Astrocyte (in vitro differentiated cells and primary cell): ENCODE results near the gene NPPB. TPM values are rescaled to one million over a fixed set of nuclear protein-coding genes. Genes with fewer than 3 reads are reported as not detected.

Experiments used
- DNase-seq: peaks from one replicate; pipeline ENCODE4 v3.0.0-alpha.2; 2010; ENCODE audit warnings: low read depth
- FAIRE-seq: peaks from 2 replicates; lab custom pipeline; 2011; peaks lifted over from hg19 to GRCh38; lab: Jason Lieb, UNC
- H2AFZ ChIP-seq: 2 replicates; pipeline ENCODE4 v1.6.0; 2012; ENCODE audit warnings: low read depth, low read length, inconsistent platforms
- H3K27ac ChIP-seq: 2 replicates; pipeline ENCODE4 v1.5.1; 2011; ENCODE audit warnings: low read depth, low read length, inconsistent platforms
- H3K27me3 ChIP-seq: 2 replicates; pipeline ENCODE4 v1.6.0; 2011; ENCODE audit warnings: low read length, inconsistent platforms; ENCODE audit not compliant: insufficient read depth
- H3K36me3 ChIP-seq: 2 replicates; pipeline ENCODE4 v1.5.1; 2011; ENCODE audit warnings: low read length, inconsistent platforms; ENCODE audit not compliant: insufficient read depth
- H3K4me1 ChIP-seq: 2 replicates; pipeline ENCODE4 v1.5.1; 2011; ENCODE audit warnings: low read length, inconsistent platforms; ENCODE audit not compliant: insufficient read depth
- H3K4me2 ChIP-seq: 2 replicates; pipeline ENCODE4 v1.6.0; 2012; ENCODE audit warnings: low read length, inconsistent platforms
- H3K4me3 ChIP-seq: 2 replicates; pipeline ENCODE4 v1.5.1; 2011; ENCODE audit warnings: low read depth, mild to moderate bottlenecking, low read length, inconsistent platforms; ENCODE audit not compliant: insufficient read depth
- H3K79me2 ChIP-seq: 2 replicates; pipeline ENCODE4 v1.6.0; 2012; ENCODE audit warnings: mild to moderate bottlenecking, low read length, inconsistent platforms; ENCODE audit not compliant: insufficient read depth
- H3K9ac ChIP-seq: 2 replicates; pipeline ENCODE4 v1.6.0; 2012; ENCODE audit warnings: mild to moderate bottlenecking, low read length, inconsistent platforms
- H3K9me3 ChIP-seq: 2 replicates; pipeline ENCODE4 v1.5.1; 2012; ENCODE audit warnings: low read depth, mild to moderate bottlenecking, low read length, inconsistent platforms; ENCODE audit not compliant: insufficient read depth
- H4K20me1 ChIP-seq: 2 replicates; pipeline ENCODE4 v1.6.0; 2012; ENCODE audit warnings: low read length, inconsistent platforms; ENCODE audit not compliant: insufficient read depth
- H3K27ac Mint-ChIP-seq: one replicate; pipeline ENCODE4 v1.8.0; 2021; ENCODE audit warnings: mild to moderate bottlenecking, mixed read lengths; ENCODE audit not compliant: unreplicated experiment
- H3K27me3 Mint-ChIP-seq: one replicate; pipeline ENCODE4 v1.8.0; 2021; ENCODE audit warnings: low read depth, mixed read lengths; ENCODE audit not compliant: unreplicated experiment
- H3K36me3 Mint-ChIP-seq: one replicate; pipeline ENCODE4 v1.8.0; 2021; ENCODE audit warnings: low read depth, mixed read lengths; ENCODE audit not compliant: unreplicated experiment
- H3K4me1 Mint-ChIP-seq: one replicate; pipeline ENCODE4 v1.8.0; 2021; ENCODE audit warnings: low read depth, mixed read lengths; ENCODE audit not compliant: unreplicated experiment
- H3K4me3 Mint-ChIP-seq: one replicate; pipeline ENCODE4 v1.8.0; 2021; ENCODE audit warnings: mild to moderate bottlenecking, moderate library complexity, mixed read lengths; ENCODE audit not compliant: unreplicated experiment
- H3K9me3 Mint-ChIP-seq: one replicate; pipeline ENCODE4 v1.8.0; 2021; ENCODE audit warnings: mild to moderate bottlenecking, mixed read lengths; ENCODE audit not compliant: unreplicated experiment
- CTCF ChIP-seq: IDR thresholded peaks from 2 replicates; pipeline ENCODE4 v1.5.1; 2011; ENCODE audit warnings: low read depth, mild to moderate bottlenecking, inconsistent platforms, low read length, moderate library complexity; ENCODE audit not compliant: insufficient read depth
- EZH2 ChIP-seq: IDR thresholded peaks from 2 replicates; pipeline ENCODE4 v1.6.1; 2012; ENCODE audit warnings: mild to moderate bottlenecking, low read length, inconsistent platforms; ENCODE audit not compliant: insufficient read depth
- total RNA-seq: library from RNA; stranded (reverse); gene quantifications from 2 replicates; pipeline ENCODE4 v1.2.1, GENCODE V29; 2021

The NPPB gene
- total RNA-seq, 1 donor from 2014 or later = 449 TPM

- no peaks in the 10 kb centered on the region for H3K27me3 ChIP-seq
- H3K79me2 ChIP-seq = no peaks in the 10 kb centered on the region
- H3K4me2 ChIP-seq = no peak overlapping the region
- H3K27ac Mint-ChIP-seq = no peak overlapping the region
- H3K36me3 ChIP-seq = peaks cover 38% of the 10 kb centered on the region
- H3K4me1 ChIP-seq = no peaks in the 10 kb centered on the region
- H3K4me1 Mint-ChIP-seq = peaks cover 10% of the 10 kb centered on the region
- no peak overlapping the region for H3K27ac ChIP-seq
- H3K4me3 Mint-ChIP-seq = no peak overlapping the region
- no peaks in the 10 kb centered on the region for H3K27me3 Mint-ChIP-seq
- TF ChIP-seq EZH2 (no peak), CTCF (no peak)
- no peaks in the 10 kb centered on the region for H3K9me3 Mint-ChIP-seq
- peaks cover 72% of the 10 kb centered on the region for H4K20me1 ChIP-seq
- H3K9ac ChIP-seq = no peak overlapping the region
- H2AFZ ChIP-seq = no peak overlapping the region
- peaks cover 25% of the 10 kb centered on the region for H3K36me3 Mint-ChIP-seq
- no peaks in the 10 kb centered on the region for H3K9me3 ChIP-seq
- no peak overlapping the region for H3K4me3 ChIP-seq
- FAIRE-seq (no peak), DNase-seq (no peak)
Measured at GRCh38 chr1:11839727-11840705, 18.7 kb downstream of the NPPB start.

GRCh38 chr1:11838349-11839272 is 20.1 kb downstream of the NPPB start:
- Mint-ChIP-seq H3K4me1 (peaks cover 10% of the 10 kb centered on the region), H3K27me3 (no peaks in the 10 kb centered on the region), H3K4me3 (no peak overlapping the region), H3K9me3 (no peaks in the 10 kb centered on the region), H3K36me3 (peaks cover 20% of the 10 kb centered on the region), H3K27ac (peak overlapping the region; percentile 34)
- FAIRE-seq (no peak), DNase-seq (no peak)
- H3K27ac ChIP-seq = no peak overlapping the region
- TF ChIP-seq EZH2 (no peak), CTCF (peak; percentile 93)
- H3K4me1 ChIP-seq = no peaks in the 10 kb centered on the region
- no peaks in the 10 kb centered on the region for H3K79me2 ChIP-seq
- H3K4me3 ChIP-seq = no peak overlapping the region
- no peak overlapping the region for H3K9ac ChIP-seq
- H3K27me3 ChIP-seq = no peaks in the 10 kb centered on the region
- H2AFZ ChIP-seq = no peak overlapping the region
- H3K9me3 ChIP-seq = no peaks in the 10 kb centered on the region
- H3K4me2 ChIP-seq = no peak overlapping the region
- H4K20me1 ChIP-seq = peaks cover 68% of the 10 kb centered on the region
- H3K36me3 ChIP-seq = peaks cover 38% of the 10 kb centered on the region
